OCI-LY7 (cell line): ENCODE measurements around the gene FAM78B.

ENCODE experiments used
- CTCF ChIP-seq: fragments of 200-600 bp; sonication (generic); conservative IDR thresholded peaks from 2 replicates; pipeline ENCODE4 v1.5.1; 2014; ENCODE audit warnings: mild to moderate bottlenecking, antibody characterized with exemption, low read length, moderate library complexity, mixed read lengths
- EZH2phosphoT487 ChIP-seq: fragments of 200-600 bp; sonication (generic); IDR thresholded peaks from 2 replicates; pipeline ENCODE4 v1.6.1; 2018; ENCODE audit warnings: low read depth, borderline replicate concordance, mild to moderate bottlenecking, mixed run types, antibody characterized with exemption, low read length, moderate library complexity, mixed read lengths

DNA sequence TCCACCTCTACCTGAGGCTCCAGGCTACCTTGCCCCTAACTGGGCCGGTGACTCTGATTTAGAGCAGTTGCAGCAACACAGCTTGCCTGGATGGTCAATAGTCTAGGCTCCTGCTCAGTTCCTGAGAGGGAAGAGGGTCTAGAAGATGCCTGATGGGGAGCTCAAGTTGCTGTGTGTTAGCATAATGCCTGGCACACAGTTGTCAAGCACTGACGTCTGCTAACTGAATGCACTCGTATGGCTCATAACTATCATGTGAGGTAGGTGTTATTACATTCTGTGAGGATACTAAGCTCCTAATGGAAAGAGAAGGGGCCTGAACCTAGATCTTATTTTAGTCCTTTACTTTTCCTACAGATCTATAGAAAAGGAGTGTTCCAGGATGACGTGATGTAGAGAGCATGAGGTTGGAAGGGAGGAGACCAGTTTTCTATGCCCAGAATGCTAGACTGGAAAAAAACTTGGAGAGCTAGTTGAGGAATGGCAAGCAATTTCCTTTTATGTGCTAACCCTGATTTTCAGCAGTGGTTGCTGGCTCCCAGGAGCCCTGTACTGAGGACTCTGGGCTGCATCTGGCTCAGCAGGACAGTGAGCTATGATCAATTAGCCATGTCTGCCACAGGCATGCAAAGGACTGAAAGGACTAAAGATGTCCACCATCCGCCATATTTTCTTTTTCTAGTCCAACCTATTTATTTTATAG is 30.0 kb downstream of the FAM78B start:
- TF ChIP-seq CTCF (no peak), EZH2phosphoT487 (no peak)
